ENCODE results near the gene HOXA9.

HOXA9 gene

DNA sequence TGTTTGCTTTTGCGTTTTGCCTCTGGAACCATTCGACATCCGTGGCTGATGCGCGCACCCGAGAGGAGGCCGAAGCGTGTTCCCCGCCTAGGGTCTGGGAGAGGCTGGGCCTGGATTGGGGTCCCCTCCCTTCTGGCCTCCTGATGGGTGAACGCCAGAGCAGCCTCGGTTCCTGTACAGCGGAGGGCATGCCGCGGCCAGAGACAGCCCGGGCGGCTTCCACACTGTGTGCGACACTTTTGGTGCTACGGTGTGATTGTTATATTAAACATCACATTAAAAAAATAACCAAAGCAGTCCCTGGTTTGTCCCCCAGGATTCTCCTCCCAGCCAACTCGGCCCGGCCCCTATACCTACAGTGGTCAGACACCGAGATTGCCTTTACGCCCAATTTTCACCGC is 5.2 kb downstream of the HOXA9 start:
- ATAC-seq, result no peak
- TF ChIP-seq, protein P1, sequence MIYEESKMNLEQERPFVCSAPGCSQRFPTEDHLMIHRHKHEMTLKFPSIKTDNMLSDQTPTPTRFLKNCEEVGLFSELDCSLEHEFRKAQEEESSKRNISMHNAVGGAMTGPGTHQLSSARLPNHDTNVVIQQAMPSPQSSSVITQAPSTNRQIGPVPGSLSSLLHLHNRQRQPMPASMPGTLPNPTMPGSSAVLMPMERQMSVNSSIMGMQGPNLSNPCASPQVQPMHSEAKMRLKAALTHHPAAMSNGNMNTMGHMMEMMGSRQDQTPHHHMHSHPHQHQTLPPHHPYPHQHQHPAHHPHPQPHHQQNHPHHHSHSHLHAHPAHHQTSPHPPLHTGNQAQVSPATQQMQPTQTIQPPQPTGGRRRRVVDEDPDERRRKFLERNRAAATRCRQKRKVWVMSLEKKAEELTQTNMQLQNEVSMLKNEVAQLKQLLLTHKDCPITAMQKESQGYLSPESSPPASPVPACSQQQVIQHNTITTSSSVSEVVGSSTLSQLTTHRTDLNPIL (CRISPR knock-in tag; IDR thresholded peaks at IDR 0.05; ENCODE audit: low read depth), result no peak
- TF ChIP-seq ISL1 (CRISPR knock-in tag; IDR thresholded peaks at IDR 0.05) (no peak), OSR1 (CRISPR knock-in tag; IDR thresholded peaks at IDR 0.05) (no peak)

DNA sequence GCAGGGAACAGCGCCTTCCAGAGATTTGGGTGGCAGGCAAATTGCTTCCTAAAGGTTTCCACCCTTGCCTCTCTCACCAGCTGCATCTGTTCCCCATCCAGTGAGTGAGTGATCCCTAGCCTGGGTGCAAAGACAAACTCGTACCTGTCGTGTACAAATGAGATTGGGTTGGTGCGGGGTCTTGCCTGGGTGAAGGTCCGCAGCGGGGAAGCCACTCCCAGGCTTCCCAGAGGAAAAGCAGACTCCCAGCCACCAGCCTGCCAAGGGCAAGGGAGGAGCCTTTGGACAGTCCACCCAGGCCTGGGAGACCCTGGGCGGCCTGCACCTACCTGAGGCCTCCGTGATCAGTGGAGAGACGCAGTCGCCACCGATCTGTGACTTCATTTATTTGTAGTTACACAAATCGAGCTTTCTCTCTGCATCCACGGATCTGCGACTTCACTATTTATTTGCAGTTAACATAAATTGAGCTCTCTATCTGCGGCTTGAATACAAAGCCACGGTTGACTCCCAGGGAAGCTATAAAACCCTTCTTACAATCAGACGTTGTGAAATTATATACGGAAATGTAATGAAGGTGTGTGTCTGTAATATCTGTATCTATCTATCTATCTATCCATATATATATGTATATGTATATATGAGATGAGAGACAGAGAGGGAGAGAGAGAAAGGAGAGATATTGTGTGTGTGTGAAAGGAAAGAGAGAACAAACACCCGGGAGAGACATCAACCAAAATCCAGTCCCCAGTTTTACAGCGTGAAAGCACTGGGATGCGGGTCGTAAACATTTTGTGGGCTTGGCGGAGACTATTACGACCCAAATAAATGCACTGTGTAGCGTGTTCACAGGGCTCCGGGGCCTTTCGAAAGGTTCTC is 5.8 kb downstream of the HOXA9 start:
- ATAC-seq, result no peak
- TF ChIP-seq ZC3H10 (CRISPR knock-in tag; IDR thresholded peaks at IDR 0.05) (no peak), GLIS3 (CRISPR knock-in tag; IDR thresholded peaks at IDR 0.05) (no peak), BACH2 (CRISPR knock-in tag; IDR thresholded peaks at IDR 0.05; ENCODE audit: borderline replicate concordance) (no peak), ZNF8 (CRISPR knock-in tag; IDR thresholded peaks at IDR 0.05) (no peak), TOX (CRISPR knock-in tag; IDR thresholded peaks at IDR 0.05; ENCODE audit: borderline replicate concordance) (no peak), ZNF565 (CRISPR knock-in tag; conservative IDR thresholded peaks at IDR 0.05; ENCODE audit: low read depth) (no peak), OSR1 (CRISPR knock-in tag; IDR thresholded peaks at IDR 0.05) (no peak), ZNF70 (CRISPR knock-in tag; IDR thresholded peaks at IDR 0.05) (no peak), TCF4 (CRISPR knock-in tag; IDR thresholded peaks at IDR 0.05; ENCODE audit: borderline replicate concordance) (no peak), ISL1 (CRISPR knock-in tag; IDR thresholded peaks at IDR 0.05) (no peak), ZFP3 (CRISPR knock-in tag; IDR thresholded peaks at IDR 0.05) (no peak), PPARA (CRISPR knock-in tag; IDR thresholded peaks at IDR 0.05; ENCODE audit: borderline replicate concordance) (no peak), RARB (CRISPR knock-in tag; IDR thresholded peaks at IDR 0.05) (no peak), ARNTL (CRISPR knock-in tag; IDR thresholded peaks at IDR 0.05; ENCODE audit: borderline replicate concordance, low read depth) (no peak)
- TF ChIP-seq, protein P2, sequence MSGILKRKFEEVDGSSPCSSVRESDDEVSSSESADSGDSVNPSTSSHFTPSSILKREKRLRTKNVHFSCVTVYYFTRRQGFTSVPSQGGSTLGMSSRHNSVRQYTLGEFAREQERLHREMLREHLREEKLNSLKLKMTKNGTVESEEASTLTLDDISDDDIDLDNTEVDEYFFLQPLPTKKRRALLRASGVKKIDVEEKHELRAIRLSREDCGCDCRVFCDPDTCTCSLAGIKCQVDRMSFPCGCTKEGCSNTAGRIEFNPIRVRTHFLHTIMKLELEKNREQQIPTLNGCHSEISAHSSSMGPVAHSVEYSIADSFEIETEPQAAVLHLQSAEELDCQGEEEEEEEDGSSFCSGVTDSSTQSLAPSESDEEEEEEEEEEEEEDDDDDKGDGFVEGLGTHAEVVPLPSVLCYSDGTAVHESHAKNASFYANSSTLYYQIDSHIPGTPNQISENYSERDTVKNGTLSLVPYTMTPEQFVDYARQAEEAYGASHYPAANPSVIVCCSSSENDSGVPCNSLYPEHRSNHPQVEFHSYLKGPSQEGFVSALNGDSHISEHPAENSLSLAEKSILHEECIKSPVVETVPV (CRISPR knock-in tag; IDR thresholded peaks at IDR 0.05), result no peak
- TF ChIP-seq, protein P3, sequence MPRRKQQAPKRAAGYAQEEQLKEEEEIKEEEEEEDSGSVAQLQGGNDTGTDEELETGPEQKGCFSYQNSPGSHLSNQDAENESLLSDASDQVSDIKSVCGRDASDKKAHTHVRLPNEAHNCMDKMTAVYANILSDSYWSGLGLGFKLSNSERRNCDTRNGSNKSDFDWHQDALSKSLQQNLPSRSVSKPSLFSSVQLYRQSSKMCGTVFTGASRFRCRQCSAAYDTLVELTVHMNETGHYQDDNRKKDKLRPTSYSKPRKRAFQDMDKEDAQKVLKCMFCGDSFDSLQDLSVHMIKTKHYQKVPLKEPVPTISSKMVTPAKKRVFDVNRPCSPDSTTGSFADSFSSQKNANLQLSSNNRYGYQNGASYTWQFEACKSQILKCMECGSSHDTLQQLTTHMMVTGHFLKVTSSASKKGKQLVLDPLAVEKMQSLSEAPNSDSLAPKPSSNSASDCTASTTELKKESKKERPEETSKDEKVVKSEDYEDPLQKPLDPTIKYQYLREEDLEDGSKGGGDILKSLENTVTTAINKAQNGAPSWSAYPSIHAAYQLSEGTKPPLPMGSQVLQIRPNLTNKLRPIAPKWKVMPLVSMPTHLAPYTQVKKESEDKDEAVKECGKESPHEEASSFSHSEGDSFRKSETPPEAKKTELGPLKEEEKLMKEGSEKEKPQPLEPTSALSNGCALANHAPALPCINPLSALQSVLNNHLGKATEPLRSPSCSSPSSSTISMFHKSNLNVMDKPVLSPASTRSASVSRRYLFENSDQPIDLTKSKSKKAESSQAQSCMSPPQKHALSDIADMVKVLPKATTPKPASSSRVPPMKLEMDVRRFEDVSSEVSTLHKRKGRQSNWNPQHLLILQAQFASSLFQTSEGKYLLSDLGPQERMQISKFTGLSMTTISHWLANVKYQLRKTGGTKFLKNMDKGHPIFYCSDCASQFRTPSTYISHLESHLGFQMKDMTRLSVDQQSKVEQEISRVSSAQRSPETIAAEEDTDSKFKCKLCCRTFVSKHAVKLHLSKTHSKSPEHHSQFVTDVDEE (CRISPR knock-in tag; IDR thresholded peaks at IDR 0.05), result no peak
- TF ChIP-seq, protein P1 (CRISPR knock-in tag; IDR thresholded peaks at IDR 0.05; ENCODE audit: low read depth), result no peak
- TF ChIP-seq, protein P4, sequence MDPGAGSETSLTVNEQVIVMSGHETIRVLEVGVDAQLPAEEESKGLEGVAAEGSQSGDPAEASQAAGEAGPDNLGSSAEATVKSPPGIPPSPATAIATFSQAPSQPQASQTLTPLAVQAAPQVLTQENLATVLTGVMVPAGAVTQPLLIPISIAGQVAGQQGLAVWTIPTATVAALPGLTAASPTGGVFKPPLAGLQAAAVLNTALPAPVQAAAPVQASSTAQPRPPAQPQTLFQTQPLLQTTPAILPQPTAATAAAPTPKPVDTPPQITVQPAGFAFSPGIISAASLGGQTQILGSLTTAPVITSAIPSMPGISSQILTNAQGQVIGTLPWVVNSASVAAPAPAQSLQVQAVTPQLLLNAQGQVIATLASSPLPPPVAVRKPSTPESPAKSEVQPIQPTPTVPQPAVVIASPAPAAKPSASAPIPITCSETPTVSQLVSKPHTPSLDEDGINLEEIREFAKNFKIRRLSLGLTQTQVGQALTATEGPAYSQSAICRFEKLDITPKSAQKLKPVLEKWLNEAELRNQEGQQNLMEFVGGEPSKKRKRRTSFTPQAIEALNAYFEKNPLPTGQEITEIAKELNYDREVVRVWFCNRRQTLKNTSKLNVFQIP (CRISPR knock-in tag; IDR thresholded peaks at IDR 0.05; ENCODE audit: borderline replicate concordance, low read depth), result no peak
- TF ChIP-seq, protein P5, sequence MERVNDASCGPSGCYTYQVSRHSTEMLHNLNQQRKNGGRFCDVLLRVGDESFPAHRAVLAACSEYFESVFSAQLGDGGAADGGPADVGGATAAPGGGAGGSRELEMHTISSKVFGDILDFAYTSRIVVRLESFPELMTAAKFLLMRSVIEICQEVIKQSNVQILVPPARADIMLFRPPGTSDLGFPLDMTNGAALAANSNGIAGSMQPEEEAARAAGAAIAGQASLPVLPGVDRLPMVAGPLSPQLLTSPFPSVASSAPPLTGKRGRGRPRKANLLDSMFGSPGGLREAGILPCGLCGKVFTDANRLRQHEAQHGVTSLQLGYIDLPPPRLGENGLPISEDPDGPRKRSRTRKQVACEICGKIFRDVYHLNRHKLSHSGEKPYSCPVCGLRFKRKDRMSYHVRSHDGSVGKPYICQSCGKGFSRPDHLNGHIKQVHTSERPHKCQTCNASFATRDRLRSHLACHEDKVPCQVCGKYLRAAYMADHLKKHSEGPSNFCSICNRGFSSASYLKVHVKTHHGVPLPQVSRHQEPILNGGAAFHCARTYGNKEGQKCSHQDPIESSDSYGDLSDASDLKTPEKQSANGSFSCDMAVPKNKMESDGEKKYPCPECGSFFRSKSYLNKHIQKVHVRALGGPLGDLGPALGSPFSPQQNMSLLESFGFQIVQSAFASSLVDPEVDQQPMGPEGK (CRISPR knock-in tag; IDR thresholded peaks at IDR 0.05; ENCODE audit: borderline replicate concordance), result no peak
